Activated CD4-positive, CD25-positive, alpha-beta regulatory T cell treated with anti-CD3 and anti-CD28 coated beads, Interleukin-2, amount 50 U/mL, for 16 hours (primary cell): ENCODE data around the gene FSTL4.

ENCODE experiments used
- DNase-seq: peaks from one replicate; pipeline ENCODE4 v3.0.0-alpha.2; 2020; ENCODE audit warnings: low read depth, low spot score

Gene FSTL4

GRCh38 chr5:133428072-133428660, 184.2 kb downstream of the FSTL4 start:
- no peak for DNase-seq

- no peak for DNase-seq
Measured at GRCh38 chr5:133427121-133427777, 185.1 kb downstream of the FSTL4 start.

GRCh38 chr5:133426264-133426663, 186.1 kb downstream of the FSTL4 start:
- no peak for DNase-seq

GRCh38 chr5:133425764-133426163, 186.6 kb downstream of the FSTL4 start:
- no peak for DNase-seq

- DNase-seq, result no peak
Measured at GRCh38 chr5:133425222-133425621, 187.1 kb downstream of the FSTL4 start.

- peak; percentile 21 for DNase-seq
Measured at GRCh38 chr5:133423618-133424282, 188.6 kb downstream of the FSTL4 start.

- DNase-seq, result no peak
Measured at GRCh38 chr5:133423011-133423617, 189.2 kb downstream of the FSTL4 start.

GRCh38 chr5:133421806-133422205, 190.5 kb downstream of the FSTL4 start:
- no peak for DNase-seq

- no peak for DNase-seq
Measured at GRCh38 chr5:133421394-133421793, 190.9 kb downstream of the FSTL4 start.

GRCh38 chr5:133420440-133421301, 191.7 kb downstream of the FSTL4 start:
- no peak for DNase-seq

- no peak for DNase-seq
Measured at GRCh38 chr5:133415906-133416305, 196.4 kb downstream of the FSTL4 start.

- DNase-seq, result no peak
Measured at GRCh38 chr5:133415506-133415905, 196.8 kb downstream of the FSTL4 start.

GRCh38 chr5:133412661-133413060, 199.7 kb downstream of the FSTL4 start:
- DNase-seq, result no peak

- no peak for DNase-seq
Measured at GRCh38 chr5:133410335-133410828, 202.0 kb downstream of the FSTL4 start.

- no peak for DNase-seq
Measured at GRCh38 chr5:133409210-133409674, 203.1 kb downstream of the FSTL4 start.

GRCh38 chr5:133408322-133408721, 204.0 kb downstream of the FSTL4 start:
- DNase-seq, result no peak

GRCh38 chr5:133406977-133407632, 205.2 kb downstream of the FSTL4 start:
- DNase-seq, result no peak

GRCh38 chr5:133406208-133406976, 205.9 kb downstream of the FSTL4 start:
- no peak for DNase-seq

- DNase-seq, result no peak
Measured at GRCh38 chr5:133405275-133406034, 206.9 kb downstream of the FSTL4 start.
